Activated naive CD4-positive, alpha-beta T cell treated with anti-CD3 and anti-CD28 coated beads, Interleukin-2, amount 10 ng/mL, durations not matched to agents 7 days and 5 days (primary cell): ENCODE data around the gene ASB6.

Experiments used
- CTCF ChIA-PET: fragments of 350-600 bp; sonication (Branson Sonifier 250); formaldehyde crosslinking; loops from one replicate; lab custom pipeline; 2021; ENCODE audit warnings: antibody characterized with exemption; lab: Charles Lee
- DNase-seq: peaks from one replicate; pipeline ENCODE4 v3.0.0-alpha.2; 2020
- H3K27ac Mint-ChIP-seq: one replicate; pipeline ENCODE4 v1.8.0; 2021; ENCODE audit warnings: mild to moderate bottlenecking, moderate library complexity, mixed read lengths
- H3K27me3 Mint-ChIP-seq: one replicate; pipeline ENCODE4 v1.8.0; 2021; ENCODE audit warnings: mild to moderate bottlenecking, mixed read lengths
- H3K36me3 Mint-ChIP-seq: one replicate; pipeline ENCODE4 v1.8.0; 2021; ENCODE audit warnings: mixed read lengths
- H3K4me1 Mint-ChIP-seq: one replicate; pipeline ENCODE4 v1.8.0; 2021; ENCODE audit warnings: mixed read lengths
- H3K4me3 Mint-ChIP-seq: one replicate; pipeline ENCODE4 v1.8.0; 2021; ENCODE audit warnings: mild to moderate bottlenecking, moderate library complexity, mixed read lengths
- H3K9me3 Mint-ChIP-seq: one replicate; pipeline ENCODE4 v1.8.0; 2021; ENCODE audit warnings: mixed read lengths

Gene ASB6

GRCh38 chr9:129661029-129661428, 19.1 kb upstream of the ASB6 start:
- CTCF ChIA-PET, result interaction anchor here (1.0 kb wide), 1 partner anchor 77 kb away, joined by 4 read pairs; no protein-coding TSS in a partner anchor
- no peak overlapping the region for H3K4me3 Mint-ChIP-seq
- H3K27me3 Mint-ChIP-seq, result peaks cover 54% of the 10 kb centered on the region
- H3K9me3 Mint-ChIP-seq, result no peaks in the 10 kb centered on the region
- peaks cover 8% of the 10 kb centered on the region for H3K4me1 Mint-ChIP-seq
- H3K27ac Mint-ChIP-seq, result no peak overlapping the region
- H3K36me3 Mint-ChIP-seq, result no peaks in the 10 kb centered on the region
- DNase-seq, result no peak

GRCh38 chr9:129656795-129657390, 14.9 kb upstream of the ASB6 start:
- Mint-ChIP-seq H3K4me1 (no peaks in the 10 kb centered on the region), H3K9me3 (no peaks in the 10 kb centered on the region), H3K36me3 (no peaks in the 10 kb centered on the region), H3K4me3 (no peak overlapping the region), H3K27ac (no peak overlapping the region), H3K27me3 (peaks cover 39% of the 10 kb centered on the region)
- no peak for DNase-seq
- CTCF ChIA-PET, result interaction anchor here (1.4 to 1.7 kb wide), 2 partner anchors 13 to 70 kb away, joined by 4 read pairs; no protein-coding TSS in a partner anchor

- Mint-ChIP-seq H3K4me3 (no peak overlapping the region), H3K36me3 (no peaks in the 10 kb centered on the region), H3K27ac (no peak overlapping the region), H3K4me1 (no peaks in the 10 kb centered on the region), H3K9me3 (no peaks in the 10 kb centered on the region), H3K27me3 (peaks cover 36% of the 10 kb centered on the region)
- DNase-seq, result no peak
- CTCF ChIA-PET, result interaction anchor here (1.7 kb wide), 1 partner anchor 12 kb away, joined by 4 read pairs; no protein-coding TSS in a partner anchor
These were observed 13.7 kb upstream of the ASB6 start for GRCh38 chr9:129655696-129656095.

GRCh38 chr9:129655154-129655553, 13.2 kb upstream of the ASB6 start:
- no peak overlapping the region for H3K27ac Mint-ChIP-seq
- peaks cover 32% of the 10 kb centered on the region for H3K27me3 Mint-ChIP-seq
- no peaks in the 10 kb centered on the region for H3K4me1 Mint-ChIP-seq
- no peaks in the 10 kb centered on the region for H3K9me3 Mint-ChIP-seq
- H3K4me3 Mint-ChIP-seq, result no peak overlapping the region
- CTCF ChIA-PET, result interaction anchor here (1.7 kb wide), 1 partner anchor 12 kb away, joined by 4 read pairs; no protein-coding TSS in a partner anchor
- no peak for DNase-seq
- no peaks in the 10 kb centered on the region for H3K36me3 Mint-ChIP-seq

DNA sequence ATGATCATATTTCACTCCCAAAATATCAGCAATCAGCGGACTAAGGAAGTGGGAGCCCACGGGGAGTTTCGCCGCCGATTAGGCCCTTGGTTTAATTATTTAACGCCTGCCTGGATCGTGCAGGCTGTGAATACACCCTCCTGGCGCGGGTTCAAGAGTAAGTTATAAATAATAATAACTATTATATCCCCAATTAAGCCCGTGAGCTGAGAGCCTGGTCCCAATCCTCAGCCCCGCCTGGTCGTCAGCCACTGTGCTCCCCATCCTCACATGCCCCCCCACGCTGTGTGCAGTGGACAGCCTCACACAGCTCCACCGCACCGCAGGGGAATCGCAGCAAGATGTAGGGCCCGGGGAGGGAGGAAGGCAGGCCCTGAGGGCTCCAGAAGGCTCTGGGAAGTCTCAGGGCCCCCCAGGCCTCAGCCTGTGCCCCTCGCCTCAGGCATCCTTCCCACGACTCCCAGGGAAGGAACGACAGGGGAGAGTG, 12.6 kb upstream of the ASB6 start:
- Mint-ChIP-seq H3K36me3 (no peaks in the 10 kb centered on the region), H3K27ac (no peak overlapping the region), H3K4me1 (no peaks in the 10 kb centered on the region), H3K27me3 (peaks cover 28% of the 10 kb centered on the region), H3K9me3 (no peaks in the 10 kb centered on the region), H3K4me3 (no peak overlapping the region)
- no peak for DNase-seq
- CTCF ChIA-PET, result no interaction called here

GRCh38 chr9:129653823-129654553, 12.0 kb upstream of the ASB6 start:
- Mint-ChIP-seq H3K27me3 (peaks cover 26% of the 10 kb centered on the region), H3K4me3 (no peak overlapping the region), H3K4me1 (no peaks in the 10 kb centered on the region), H3K27ac (no peak overlapping the region), H3K36me3 (no peaks in the 10 kb centered on the region), H3K9me3 (no peaks in the 10 kb centered on the region)
- CTCF ChIA-PET, result no interaction called here
- no peak for DNase-seq

GRCh38 chr9:129650680-129651235, 8.8 kb upstream of the ASB6 start:
- H3K4me3 Mint-ChIP-seq, result no peak overlapping the region
- no peaks in the 10 kb centered on the region for H3K4me1 Mint-ChIP-seq
- peaks cover 24% of the 10 kb centered on the region for H3K27me3 Mint-ChIP-seq
- H3K9me3 Mint-ChIP-seq, result no peaks in the 10 kb centered on the region
- CTCF ChIA-PET, result no interaction called here
- DNase-seq, result no peak
- no peak overlapping the region for H3K27ac Mint-ChIP-seq
- no peaks in the 10 kb centered on the region for H3K36me3 Mint-ChIP-seq

DNA sequence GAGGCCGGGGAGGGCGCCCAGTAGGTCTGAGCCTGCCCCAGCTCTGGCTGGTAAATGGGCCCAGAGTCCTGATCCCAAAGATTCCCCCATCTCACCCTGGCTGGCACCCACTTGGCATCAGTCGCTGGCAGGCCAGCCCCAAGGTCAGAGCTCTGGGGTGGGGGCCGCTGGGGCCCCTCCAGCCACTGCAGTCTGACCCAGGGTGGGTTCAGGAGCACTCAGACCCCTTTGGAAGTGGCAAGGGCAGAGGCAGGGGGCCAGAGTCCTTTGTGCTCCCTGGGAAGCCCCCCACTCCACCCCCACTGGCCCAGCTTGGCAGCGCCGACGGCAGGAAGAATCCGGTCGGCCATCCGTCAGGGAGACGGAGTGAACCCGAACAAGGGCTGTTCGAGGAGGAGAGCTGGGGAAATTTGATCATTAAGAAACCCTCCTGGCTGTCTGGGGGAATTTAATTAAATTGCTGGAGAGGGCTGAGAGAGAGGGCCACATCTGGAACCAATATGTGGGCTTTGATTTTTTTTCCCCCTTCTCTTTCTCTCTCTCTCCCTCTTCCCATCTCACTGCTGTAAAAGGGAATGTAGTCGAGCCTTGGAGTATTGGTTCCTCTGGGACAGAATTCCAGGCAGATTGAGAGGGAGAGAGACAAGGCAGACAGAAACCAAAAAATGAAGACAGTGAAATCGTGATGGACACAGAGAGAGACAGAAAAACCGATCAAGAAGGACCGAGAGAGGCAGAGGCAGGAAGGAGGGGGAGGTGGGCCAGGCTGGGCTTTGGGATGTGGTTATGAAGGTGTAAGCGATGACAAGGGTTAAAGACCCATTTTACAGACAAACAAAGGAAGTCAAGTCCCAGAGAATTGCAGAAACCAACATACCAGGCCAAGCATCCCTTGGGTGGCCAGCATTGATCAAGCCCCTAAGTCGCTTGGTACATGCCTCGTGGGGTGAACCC, 8.1 kb upstream of the ASB6 start:
- no peaks in the 10 kb centered on the region for H3K9me3 Mint-ChIP-seq
- no peaks in the 10 kb centered on the region for H3K36me3 Mint-ChIP-seq
- no peak overlapping the region for H3K4me3 Mint-ChIP-seq
- CTCF ChIA-PET, result no interaction called here
- no peaks in the 10 kb centered on the region for H3K4me1 Mint-ChIP-seq
- no peak for DNase-seq
- no peak overlapping the region for H3K27ac Mint-ChIP-seq
- H3K27me3 Mint-ChIP-seq, result peaks cover 16% of the 10 kb centered on the region

DNA sequence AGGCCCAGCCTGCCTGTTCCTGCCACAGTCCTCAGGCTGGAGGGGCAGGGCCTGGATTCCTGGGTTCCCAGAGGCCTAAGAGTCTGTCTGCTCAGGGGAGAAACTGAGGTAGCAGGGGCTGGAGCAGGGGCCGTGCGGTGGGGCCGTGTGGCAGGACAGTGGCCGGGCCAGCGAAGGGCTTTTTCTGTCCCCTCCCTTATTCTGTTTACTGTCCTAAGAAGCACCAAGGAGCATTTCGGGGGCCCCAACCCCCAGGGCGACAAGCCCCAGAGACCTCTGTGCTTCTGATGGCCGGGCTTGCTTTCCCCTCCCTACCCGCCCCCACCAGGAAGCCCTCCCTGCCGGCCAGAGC, 6.8 kb upstream of the ASB6 start:
- Mint-ChIP-seq H3K36me3 (no peaks in the 10 kb centered on the region), H3K4me1 (no peaks in the 10 kb centered on the region), H3K27me3 (peaks cover 8% of the 10 kb centered on the region), H3K4me3 (no peak overlapping the region), H3K27ac (no peak overlapping the region), H3K9me3 (no peaks in the 10 kb centered on the region)
- CTCF ChIA-PET, result no interaction called here
- no peak for DNase-seq

GRCh38 chr9:129648092-129648763, 6.3 kb upstream of the ASB6 start:
- no peak overlapping the region for H3K27ac Mint-ChIP-seq
- H3K4me3 Mint-ChIP-seq, result no peak overlapping the region
- no peaks in the 10 kb centered on the region for H3K9me3 Mint-ChIP-seq
- CTCF ChIA-PET, result no interaction called here
- peaks cover 5% of the 10 kb centered on the region for H3K27me3 Mint-ChIP-seq
- H3K4me1 Mint-ChIP-seq, result no peaks in the 10 kb centered on the region
- DNase-seq, result no peak
- H3K36me3 Mint-ChIP-seq, result no peaks in the 10 kb centered on the region

DNA sequence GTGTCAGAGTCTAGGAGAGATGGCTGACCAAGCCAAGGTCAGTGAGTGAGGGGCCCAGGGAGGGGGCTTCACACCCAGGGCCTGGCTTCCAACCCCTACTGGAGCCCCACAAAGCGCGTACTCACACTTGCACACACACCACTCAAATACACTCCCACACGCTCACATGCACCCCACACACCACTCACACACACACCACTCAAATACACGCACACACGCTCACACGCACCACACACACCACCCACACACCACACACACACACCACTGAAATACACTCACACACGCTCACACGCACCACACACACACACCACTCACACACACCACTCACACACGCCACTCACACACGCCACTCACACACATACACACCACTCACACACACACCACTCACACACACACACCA, 5.7 kb upstream of the ASB6 start:
- DNase-seq, result no peak
- Mint-ChIP-seq H3K9me3 (no peaks in the 10 kb centered on the region), H3K4me1 (peaks cover under 1% of the 10 kb centered on the region), H3K27ac (no peak overlapping the region), H3K36me3 (no peaks in the 10 kb centered on the region), H3K27me3 (peaks cover 5% of the 10 kb centered on the region), H3K4me3 (no peak overlapping the region)
- CTCF ChIA-PET, result no interaction called here

- peaks cover 5% of the 10 kb centered on the region for H3K27me3 Mint-ChIP-seq
- CTCF ChIA-PET, result no interaction called here
- DNase-seq, result no peak
- H3K36me3 Mint-ChIP-seq, result no peaks in the 10 kb centered on the region
- H3K4me1 Mint-ChIP-seq, result peaks cover 3% of the 10 kb centered on the region
- H3K9me3 Mint-ChIP-seq, result no peaks in the 10 kb centered on the region
- H3K4me3 Mint-ChIP-seq, result no peak overlapping the region
- no peak overlapping the region for H3K27ac Mint-ChIP-seq
These were observed 4.7 kb upstream of the ASB6 start for GRCh38 chr9:129646654-129647053.

- DNase-seq, result no peak
- peaks cover 2% of the 10 kb centered on the region for H3K27me3 Mint-ChIP-seq
- CTCF ChIA-PET, result no interaction called here
- no peak overlapping the region for H3K27ac Mint-ChIP-seq
- no peak overlapping the region for H3K4me3 Mint-ChIP-seq
- no peaks in the 10 kb centered on the region for H3K9me3 Mint-ChIP-seq
- peaks cover 5% of the 10 kb centered on the region for H3K4me1 Mint-ChIP-seq
- H3K36me3 Mint-ChIP-seq, result no peaks in the 10 kb centered on the region
These were observed 4.3 kb upstream of the ASB6 start for GRCh38 chr9:129646252-129646651.
